SK-N-MC (cell line): ENCODE results near the gene ASCL1.

Experiments
- EZH2 ChIP-seq: fragments of 200-600 bp; sonication (generic); IDR thresholded peaks from one replicate; pipeline ENCODE4 v1.6.1; 2017; ENCODE audit warnings: antibody characterized with exemption
- POLR2AphosphoS5 ChIP-seq: IDR thresholded peaks from 2 replicates; pipeline ENCODE4 v1.6.1; 2012; ENCODE audit warnings: mild to moderate bottlenecking, low read depth, low read length, borderline replicate concordance

DNA sequence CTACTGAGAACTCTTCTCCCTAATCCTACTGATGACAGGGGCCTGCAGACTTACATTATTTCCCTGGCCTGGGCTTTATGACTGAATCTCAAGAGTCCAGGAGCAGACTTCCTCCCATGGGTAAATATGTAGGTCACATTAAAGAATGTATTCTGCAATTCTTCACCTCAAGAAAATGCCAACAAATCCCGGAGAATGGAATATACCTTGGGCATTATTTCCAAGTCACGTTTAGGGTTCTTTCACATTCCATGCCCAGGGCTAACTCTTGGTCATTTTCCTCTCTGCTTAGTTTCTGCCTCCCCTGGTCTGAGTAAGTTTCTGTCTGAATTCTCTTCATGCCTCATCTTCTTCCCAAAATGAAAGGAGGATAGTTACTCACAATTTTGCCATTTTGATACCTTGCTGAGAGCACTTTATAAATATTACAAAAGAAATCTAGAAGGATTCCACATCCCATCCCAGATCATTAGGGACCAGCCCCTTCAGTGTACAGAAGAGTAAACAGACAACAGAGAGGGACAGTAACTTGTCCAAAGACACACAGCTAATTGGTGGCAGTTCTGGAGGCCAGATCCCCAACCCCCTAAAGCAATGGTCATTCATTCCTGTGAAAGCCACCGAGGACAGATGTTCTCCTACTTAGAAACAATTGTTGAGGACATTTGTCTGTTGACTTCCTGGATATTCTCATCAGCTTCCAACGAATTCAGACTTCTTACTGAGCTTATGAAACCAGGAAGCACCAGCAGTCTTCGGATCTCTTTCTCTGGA is 41.0 kb upstream of the ASCL1 start:
- TF ChIP-seq EZH2 (no peak), POLR2AphosphoS5 (no peak)
